Measurements from ENCODE around the gene GRK4. TPM values are rescaled to one million over a fixed set of nuclear protein-coding genes. Genes with fewer than 3 reads are reported as not detected.

The GRK4 gene
- total RNA-seq, 1 experiment from 2014 or later = 2.5 TPM

Other genes with a start within 250 kb of the GRK4 start
- gene TNIP2, start 207.2 kb upstream of the GRK4 start, total RNA-seq (2021; ENCODE audit: unreplicated experiment) = 60.3 TPM
- 93.4 TPM for gene SH3BP2, start 170.5 kb upstream of the GRK4 start, total RNA-seq (2021; ENCODE audit: unreplicated experiment)
- gene ADD1, start 119.7 kb upstream of the GRK4 start, total RNA-seq (2021; ENCODE audit: unreplicated experiment) = 158 TPM
- 32.9 TPM for gene NOP14, start 165 bp upstream of the GRK4 start, total RNA-seq (2021; ENCODE audit: unreplicated experiment)
- gene HTT-AS, start 111.0 kb downstream of the GRK4 start, total RNA-seq (2021; ENCODE audit: unreplicated experiment) = not detected
- 24.7 TPM for gene HTT, start 111.1 kb downstream of the GRK4 start, total RNA-seq (2021; ENCODE audit: unreplicated experiment)